Measurements from ENCODE around the gene GABARAPL2.

The GABARAPL2 gene

GRCh38 chr16:75555707-75556430 is 10.3 kb upstream of the GABARAPL2 start, which contains the start of gene TMEM231:
Gene TMEM231 (minus strand): TSS chr16:75556252. CDS start chr16:75556209, 43 bp downstream.
- Histone ChIP-seq H3K9ac (ENCODE audit: low read depth, low read length) (peak within 1 kb of the TSS; percentile 64), H3K27me3 (ENCODE audit: control insufficient read depth, insufficient read depth, low read length) (no peaks in the 10 kb centered on the region), H3K4me1 (ENCODE audit: control insufficient read depth, insufficient read depth, low read length) (peaks cover 15% of the 10 kb centered on the region), H3K27ac (ENCODE audit: low read depth, low read length) (peak within 1 kb of the TSS; percentile 71), H3K36me3 (ENCODE audit: control insufficient read depth, insufficient read depth, low read length) (no peaks in the 10 kb centered on the region), H3K4me3 (ENCODE audit: low read depth, low read length) (peak within 1 kb of the TSS; percentile 84), H3K9me3 (ENCODE audit: control insufficient read depth, insufficient read depth, low read length) (no peaks in the 10 kb centered on the region)

- Histone ChIP-seq H3K9ac (ENCODE audit: low read depth, low read length) (peak overlapping the region; percentile 56; the same call in 1 of the 2 replicates), H3K27me3 (ENCODE audit: control insufficient read depth, insufficient read depth, low read length) (no peaks in the 10 kb centered on the region), H3K4me1 (ENCODE audit: control insufficient read depth, insufficient read depth, low read length) (peaks cover 15% of the 10 kb centered on the region), H3K36me3 (ENCODE audit: control insufficient read depth, insufficient read depth, low read length) (no peaks in the 10 kb centered on the region), H3K4me3 (ENCODE audit: low read depth, low read length) (peak overlapping the region; percentile 84), H3K9me3 (ENCODE audit: control insufficient read depth, insufficient read depth, low read length) (no peaks in the 10 kb centered on the region), H3K27ac (ENCODE audit: low read depth, low read length) (no peak overlapping the region)
Observed at GRCh38 chr16:75556431-75556950, 9.7 kb upstream of the GABARAPL2 start.

DNA sequence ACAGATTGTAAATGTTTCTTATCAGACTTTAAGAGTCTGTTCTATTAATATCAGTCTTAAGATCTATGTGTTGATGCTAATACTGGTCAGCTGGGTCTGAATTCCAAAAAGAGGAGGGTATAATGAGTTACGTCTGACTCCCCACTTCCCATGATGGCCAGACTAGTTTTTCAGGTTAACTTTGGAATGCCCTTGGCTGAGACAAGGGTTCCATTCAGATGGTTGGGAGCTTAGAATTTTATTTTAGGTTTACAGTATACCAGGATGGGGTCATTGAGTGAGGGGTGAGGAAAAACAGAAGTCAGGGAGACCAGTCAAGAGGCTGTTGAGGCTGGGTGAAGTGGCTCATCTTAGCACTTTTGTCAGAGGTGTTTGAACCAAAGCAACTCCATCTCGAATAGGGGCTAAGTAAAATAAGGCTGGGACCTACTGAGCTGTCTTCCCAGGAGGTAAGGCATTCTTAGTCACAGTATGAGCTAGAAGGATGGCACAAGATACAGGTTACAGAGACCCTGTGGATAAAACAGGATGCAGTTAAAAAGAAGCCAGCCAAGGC is 7.3 kb upstream of the GABARAPL2 start:
- Histone ChIP-seq H3K4me1 (ENCODE audit: control insufficient read depth, insufficient read depth, low read length) (peaks cover 18% of the 10 kb centered on the region), H3K9ac (ENCODE audit: low read depth, low read length) (no peak overlapping the region), H3K4me3 (ENCODE audit: low read depth, low read length) (no peak overlapping the region), H3K9me3 (ENCODE audit: control insufficient read depth, insufficient read depth, low read length) (no peaks in the 10 kb centered on the region), H3K36me3 (ENCODE audit: control insufficient read depth, insufficient read depth, low read length) (no peaks in the 10 kb centered on the region), H3K27ac (ENCODE audit: low read depth, low read length) (no peak overlapping the region), H3K27me3 (ENCODE audit: control insufficient read depth, insufficient read depth, low read length) (no peaks in the 10 kb centered on the region)

DNA sequence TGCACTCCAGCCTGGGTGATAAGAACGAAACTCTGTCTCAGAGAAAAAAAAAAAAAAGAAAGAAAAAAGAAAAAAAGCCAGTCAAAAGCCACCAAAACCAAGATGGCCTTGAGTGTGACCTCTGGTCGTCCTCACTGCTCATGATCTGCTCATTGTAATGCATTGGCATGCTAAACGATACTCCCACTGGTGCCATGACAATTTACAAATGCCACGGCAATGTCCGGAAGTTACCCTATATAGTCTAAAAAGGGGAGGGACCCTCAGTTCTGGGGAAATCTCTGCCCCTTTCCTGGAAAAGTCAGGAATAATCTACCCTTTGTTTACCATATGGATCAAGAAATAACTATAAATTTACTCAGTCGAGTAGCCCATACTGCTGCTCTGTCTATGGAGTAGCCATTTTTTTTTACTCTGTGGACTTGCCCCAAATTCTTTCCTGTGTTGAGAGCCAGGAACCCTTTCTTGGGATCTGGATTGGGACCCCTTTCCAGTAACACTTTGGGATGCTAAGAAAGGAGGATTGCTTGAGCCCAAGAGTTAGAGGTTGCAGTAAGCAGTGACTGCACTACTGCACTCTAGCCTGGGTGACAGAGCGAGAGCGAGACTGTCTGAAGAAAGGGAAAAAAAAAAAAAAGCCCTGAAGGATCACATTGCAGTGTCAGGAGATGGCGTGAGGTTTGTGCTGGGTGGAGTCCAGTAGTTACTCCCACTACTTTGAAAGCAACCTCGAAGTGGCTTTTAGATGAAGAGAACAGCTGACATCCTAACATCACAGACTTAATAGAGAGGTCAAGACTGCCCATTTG is 6.4 kb upstream of the GABARAPL2 start:
- Histone ChIP-seq H3K4me1 (ENCODE audit: control insufficient read depth, insufficient read depth, low read length) (peaks cover 20% of the 10 kb centered on the region), H3K9me3 (ENCODE audit: control insufficient read depth, insufficient read depth, low read length) (no peaks in the 10 kb centered on the region), H3K4me3 (ENCODE audit: low read depth, low read length) (no peak overlapping the region), H3K36me3 (ENCODE audit: control insufficient read depth, insufficient read depth, low read length) (no peaks in the 10 kb centered on the region), H3K27me3 (ENCODE audit: control insufficient read depth, insufficient read depth, low read length) (no peaks in the 10 kb centered on the region), H3K27ac (ENCODE audit: low read depth, low read length) (peak overlapping the region; percentile 36), H3K9ac (ENCODE audit: low read depth, low read length) (no peak overlapping the region)

DNA sequence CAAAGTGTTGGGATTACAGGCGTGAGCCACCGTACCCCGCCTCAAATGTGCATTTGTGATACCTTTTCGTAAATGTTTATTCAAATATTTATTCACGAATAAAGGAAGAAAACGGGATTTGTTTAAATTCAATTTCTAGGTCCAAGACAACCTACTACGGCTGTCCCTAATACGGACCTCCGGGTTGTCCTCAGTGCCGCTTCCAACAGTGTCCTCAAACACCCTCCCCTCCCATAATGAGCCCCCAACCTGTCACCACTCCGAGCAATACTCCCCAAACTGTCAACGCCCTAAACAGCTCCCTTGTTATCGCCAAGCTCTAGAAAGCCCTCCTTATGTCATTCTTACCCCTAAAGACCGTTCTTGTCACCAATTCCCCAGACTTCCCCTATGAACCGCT is 539 bp upstream of the GABARAPL2 start:
- Histone ChIP-seq H3K9me3 (ENCODE audit: control insufficient read depth, insufficient read depth, low read length) (no peaks in the 10 kb centered on the region), H3K4me3 (ENCODE audit: low read depth, low read length) (peak overlapping the region; percentile 76), H3K27ac (ENCODE audit: low read depth, low read length) (no peak overlapping the region), H3K4me1 (ENCODE audit: control insufficient read depth, insufficient read depth, low read length) (peaks cover 18% of the 10 kb centered on the region), H3K27me3 (ENCODE audit: control insufficient read depth, insufficient read depth, low read length) (no peaks in the 10 kb centered on the region), H3K9ac (ENCODE audit: low read depth, low read length) (no peak overlapping the region), H3K36me3 (ENCODE audit: control insufficient read depth, insufficient read depth, low read length) (peaks cover 31% of the 10 kb centered on the region)

GRCh38 chr16:75566758-75567255 is 628 bp downstream of the GABARAPL2 start:
- no peaks in the 10 kb centered on the region for H3K27me3 ChIP-seq (ENCODE audit: control insufficient read depth, insufficient read depth, low read length)
- peak overlapping the region; percentile 55; the same call in 1 of the 2 replicates for H3K9ac ChIP-seq (ENCODE audit: low read depth, low read length)
- H3K4me3 ChIP-seq (ENCODE audit: low read depth, low read length) = peak overlapping the region; percentile 76
- H3K9me3 ChIP-seq (ENCODE audit: control insufficient read depth, insufficient read depth, low read length) = no peaks in the 10 kb centered on the region
- H3K27ac ChIP-seq (ENCODE audit: low read depth, low read length) = peak overlapping the region; percentile 68
- peaks cover 18% of the 10 kb centered on the region for H3K4me1 ChIP-seq (ENCODE audit: control insufficient read depth, insufficient read depth, low read length)
- peaks cover 40% of the 10 kb centered on the region for H3K36me3 ChIP-seq (ENCODE audit: control insufficient read depth, insufficient read depth, low read length)

GRCh38 chr16:75567911-75568310 is 1.7 kb downstream of the GABARAPL2 start:
- Histone ChIP-seq H3K36me3 (ENCODE audit: control insufficient read depth, insufficient read depth, low read length) (peaks cover 48% of the 10 kb centered on the region), H3K27ac (ENCODE audit: low read depth, low read length) (no peak overlapping the region), H3K9ac (ENCODE audit: low read depth, low read length) (no peak overlapping the region), H3K27me3 (ENCODE audit: control insufficient read depth, insufficient read depth, low read length) (no peaks in the 10 kb centered on the region), H3K4me3 (ENCODE audit: low read depth, low read length) (no peak overlapping the region), H3K9me3 (ENCODE audit: control insufficient read depth, insufficient read depth, low read length) (no peaks in the 10 kb centered on the region), H3K4me1 (ENCODE audit: control insufficient read depth, insufficient read depth, low read length) (peaks cover 18% of the 10 kb centered on the region)

GRCh38 chr16:75570396-75571065 is 4.4 kb downstream of the GABARAPL2 start:
- H3K4me3 ChIP-seq (ENCODE audit: low read depth, low read length) = no peak overlapping the region
- no peak overlapping the region for H3K27ac ChIP-seq (ENCODE audit: low read depth, low read length)
- H3K27me3 ChIP-seq (ENCODE audit: control insufficient read depth, insufficient read depth, low read length) = no peaks in the 10 kb centered on the region
- H3K9ac ChIP-seq (ENCODE audit: low read depth, low read length) = no peak overlapping the region
- H3K4me1 ChIP-seq (ENCODE audit: control insufficient read depth, insufficient read depth, low read length) = peaks cover 7% of the 10 kb centered on the region
- H3K36me3 ChIP-seq (ENCODE audit: control insufficient read depth, insufficient read depth, low read length) = peaks cover 70% of the 10 kb centered on the region
- H3K9me3 ChIP-seq (ENCODE audit: control insufficient read depth, insufficient read depth, low read length) = no peaks in the 10 kb centered on the region

DNA sequence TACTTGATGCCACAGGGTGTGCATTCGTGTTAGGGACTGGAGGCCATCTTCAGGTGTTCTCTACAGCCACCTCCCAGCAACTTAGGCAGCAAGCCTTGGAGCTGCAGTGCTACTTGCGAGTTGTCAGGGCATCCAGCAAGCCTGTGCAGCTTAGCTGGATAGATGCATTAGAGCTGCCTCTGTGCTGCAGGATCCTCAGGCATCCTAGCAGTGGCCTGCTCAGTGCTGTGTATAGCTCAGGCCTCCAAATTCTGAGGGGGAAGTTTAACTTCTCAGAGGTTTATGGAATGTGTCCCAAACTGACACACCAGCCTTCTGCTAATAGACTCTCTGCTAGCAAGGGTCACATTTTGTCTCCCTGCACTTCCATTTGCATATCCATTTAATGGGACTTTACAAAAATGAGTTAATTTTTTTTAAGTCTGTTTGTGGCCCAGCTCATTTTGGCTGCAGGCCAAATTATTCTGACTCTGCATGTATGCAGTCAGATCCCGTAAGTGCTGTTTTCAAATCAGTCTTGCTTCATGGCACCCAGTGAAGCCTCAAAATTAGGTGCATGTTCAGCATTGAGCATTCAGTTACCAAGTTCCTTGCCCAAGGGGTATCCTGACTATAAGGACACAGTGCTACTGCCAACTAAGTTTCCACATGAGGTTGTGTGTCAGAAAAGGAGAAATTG is 6.8 kb downstream of the GABARAPL2 start:
- Histone ChIP-seq H3K4me3 (ENCODE audit: low read depth, low read length) (no peak overlapping the region), H3K9me3 (ENCODE audit: control insufficient read depth, insufficient read depth, low read length) (no peaks in the 10 kb centered on the region), H3K27ac (ENCODE audit: low read depth, low read length) (no peak overlapping the region), H3K4me1 (ENCODE audit: control insufficient read depth, insufficient read depth, low read length) (peaks cover 17% of the 10 kb centered on the region), H3K27me3 (ENCODE audit: control insufficient read depth, insufficient read depth, low read length) (no peaks in the 10 kb centered on the region), H3K36me3 (ENCODE audit: control insufficient read depth, insufficient read depth, low read length) (peaks cover 89% of the 10 kb centered on the region), H3K9ac (ENCODE audit: low read depth, low read length) (no peak overlapping the region)

DNA sequence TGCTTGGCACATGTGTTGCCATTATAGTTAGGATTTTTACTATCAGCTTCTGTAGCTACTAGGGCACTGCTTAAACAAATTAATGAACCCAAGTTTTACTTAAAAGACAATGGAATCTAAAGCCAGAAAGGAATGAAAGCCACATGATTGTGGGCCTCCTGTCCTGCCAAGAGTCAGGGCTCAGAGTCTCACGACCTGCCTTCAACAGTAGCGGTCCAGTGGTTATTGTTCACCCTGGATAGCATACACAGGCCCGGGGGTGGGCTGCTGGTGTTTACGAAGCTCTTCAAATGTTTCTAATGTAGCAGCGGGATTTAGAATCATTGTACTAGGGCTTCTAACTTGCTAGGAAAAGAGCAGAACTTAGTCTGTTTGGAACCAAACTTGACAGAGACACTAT is 7.8 kb downstream of the GABARAPL2 start:
- H3K27ac ChIP-seq (ENCODE audit: low read depth, low read length) = no peak overlapping the region
- H3K27me3 ChIP-seq (ENCODE audit: control insufficient read depth, insufficient read depth, low read length) = no peaks in the 10 kb centered on the region
- peaks cover 89% of the 10 kb centered on the region for H3K36me3 ChIP-seq (ENCODE audit: control insufficient read depth, insufficient read depth, low read length)
- peaks cover 17% of the 10 kb centered on the region for H3K4me1 ChIP-seq (ENCODE audit: control insufficient read depth, insufficient read depth, low read length)
- no peak overlapping the region for H3K4me3 ChIP-seq (ENCODE audit: low read depth, low read length)
- no peaks in the 10 kb centered on the region for H3K9me3 ChIP-seq (ENCODE audit: control insufficient read depth, insufficient read depth, low read length)
- no peak overlapping the region for H3K9ac ChIP-seq (ENCODE audit: low read depth, low read length)
